Fibroblast of skin of left biceps (primary cell): Measurements from ENCODE around the gene SAP30BP.

Source experiments
- DNase-seq, 2 experiments: peaks; one replicate each; pipeline ENCODE4 v3.0.0-alpha.2; 2013; ENCODE audit warnings: low read depth in 2 of 2

SAP30BP gene

DNA sequence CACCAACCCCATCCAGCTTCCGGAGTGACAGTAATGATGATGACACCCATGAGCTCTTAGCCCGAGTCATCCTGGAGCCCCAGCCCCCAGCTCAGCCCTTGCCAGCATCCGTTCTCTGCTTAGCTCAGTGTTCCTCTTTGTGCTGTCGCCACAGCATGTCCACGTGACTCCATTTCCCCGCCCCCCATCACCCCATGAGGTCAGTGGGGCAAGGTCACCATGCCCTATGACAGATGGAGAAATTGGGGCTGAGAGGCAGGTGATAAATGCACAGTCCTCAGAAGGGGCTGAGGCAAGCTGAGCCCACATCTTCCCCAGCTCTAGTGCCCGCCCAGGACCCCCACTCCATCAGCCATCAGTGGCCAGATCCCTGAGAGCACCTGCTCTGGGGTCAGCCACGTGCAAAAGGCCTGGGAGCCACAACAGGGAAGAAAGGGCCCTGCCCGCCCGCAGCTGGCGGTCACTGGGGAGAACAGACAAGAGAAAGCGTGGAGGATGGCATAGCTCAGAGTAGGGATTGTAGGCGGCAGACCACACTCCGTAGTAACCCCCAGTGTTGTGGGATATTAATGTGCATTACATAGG, 71.2 kb downstream of the SAP30BP start:
- DNase-seq: no peak

GRCh38 chr17:75739174-75739573, 72.0 kb downstream of the SAP30BP start:
- no peak for DNase-seq

GRCh38 chr17:75739801-75740200, 72.7 kb downstream of the SAP30BP start:
- DNase-seq: no peak

GRCh38 chr17:75740215-75740614, 73.1 kb downstream of the SAP30BP start:
- no peak for DNase-seq

GRCh38 chr17:75740631-75741077, 73.5 kb downstream of the SAP30BP start:
- DNase-seq: no peak

DNA sequence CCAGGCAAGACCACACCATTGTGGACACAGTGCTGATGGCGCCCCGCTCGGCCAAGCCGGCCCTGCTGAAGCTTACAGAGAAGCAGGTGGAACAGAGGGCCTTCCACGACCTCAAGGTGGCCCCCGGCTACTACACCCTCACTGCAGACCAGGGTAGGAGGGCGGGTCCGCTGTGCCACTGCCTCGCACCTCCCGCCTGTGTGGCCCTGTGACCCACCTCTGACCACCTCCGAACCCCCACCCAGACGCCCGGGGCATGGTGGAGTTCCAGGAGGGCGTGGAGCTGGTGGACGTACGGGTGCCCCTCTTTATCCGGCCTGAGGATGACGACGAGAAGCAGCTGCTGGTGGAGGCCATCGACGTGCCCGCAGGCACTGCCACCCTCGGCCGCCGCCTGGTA, 75.2 kb downstream of the SAP30BP start:
- no peak for DNase-seq

GRCh38 chr17:75743625-75744206, 76.6 kb downstream of the SAP30BP start:
- DNase-seq: no peak

- DNase-seq: no peak
Measured at GRCh38 chr17:75748706-75749105, 81.6 kb downstream of the SAP30BP start.

- DNase-seq: no peak
Measured at GRCh38 chr17:75749545-75750389, 82.6 kb downstream of the SAP30BP start.

- no peak for DNase-seq
Measured at GRCh38 chr17:75750661-75751423, 83.7 kb downstream of the SAP30BP start.

DNA sequence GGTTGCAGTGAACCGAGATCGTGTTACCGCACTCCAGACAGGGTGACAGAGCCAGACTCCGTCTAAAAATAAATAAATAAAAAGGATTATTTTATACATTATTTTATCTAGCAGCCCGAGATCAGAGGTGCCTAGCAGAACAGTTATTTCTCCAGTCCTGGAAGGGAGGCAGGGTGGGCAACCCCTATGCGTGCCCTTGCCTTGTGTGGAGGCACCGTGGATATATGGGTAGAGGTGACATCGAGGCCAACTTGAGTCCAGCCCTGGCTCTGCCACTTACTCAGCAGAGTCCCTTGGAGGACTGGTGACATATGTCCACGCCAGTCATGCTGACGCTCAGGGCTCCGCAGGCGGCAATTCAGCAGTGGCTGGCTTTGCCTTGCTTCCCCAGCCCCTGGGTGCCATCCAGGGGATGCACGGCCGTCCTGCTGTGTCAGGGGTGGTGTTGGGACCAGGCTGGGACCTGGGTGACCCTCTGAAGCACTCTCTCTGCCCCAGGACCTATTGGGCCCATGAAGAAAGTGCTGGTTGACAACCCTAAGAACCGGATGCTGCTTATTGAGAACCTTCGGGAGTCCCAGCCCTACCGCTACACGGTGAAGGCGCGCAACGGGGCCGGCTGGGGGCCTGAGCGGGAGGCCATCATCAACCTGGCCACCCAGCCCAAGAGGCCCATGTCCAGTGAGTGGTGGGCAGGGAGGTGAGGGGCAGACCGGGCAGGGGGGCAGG, 84.7 kb downstream of the SAP30BP start:
- no peak for DNase-seq

DNA sequence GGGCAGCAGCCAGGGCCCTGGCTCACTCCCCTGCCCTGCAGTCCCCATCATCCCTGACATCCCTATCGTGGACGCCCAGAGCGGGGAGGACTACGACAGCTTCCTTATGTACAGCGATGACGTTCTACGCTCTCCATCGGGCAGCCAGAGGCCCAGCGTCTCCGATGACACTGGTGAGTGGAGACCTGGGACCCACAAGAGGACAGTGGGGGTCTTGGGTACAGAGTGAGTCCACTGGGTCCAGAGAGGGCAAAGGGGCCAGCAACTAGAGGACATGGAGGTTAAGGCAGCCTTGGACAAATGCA, 85.2 kb downstream of the SAP30BP start:
- DNase-seq: no peak

DNA sequence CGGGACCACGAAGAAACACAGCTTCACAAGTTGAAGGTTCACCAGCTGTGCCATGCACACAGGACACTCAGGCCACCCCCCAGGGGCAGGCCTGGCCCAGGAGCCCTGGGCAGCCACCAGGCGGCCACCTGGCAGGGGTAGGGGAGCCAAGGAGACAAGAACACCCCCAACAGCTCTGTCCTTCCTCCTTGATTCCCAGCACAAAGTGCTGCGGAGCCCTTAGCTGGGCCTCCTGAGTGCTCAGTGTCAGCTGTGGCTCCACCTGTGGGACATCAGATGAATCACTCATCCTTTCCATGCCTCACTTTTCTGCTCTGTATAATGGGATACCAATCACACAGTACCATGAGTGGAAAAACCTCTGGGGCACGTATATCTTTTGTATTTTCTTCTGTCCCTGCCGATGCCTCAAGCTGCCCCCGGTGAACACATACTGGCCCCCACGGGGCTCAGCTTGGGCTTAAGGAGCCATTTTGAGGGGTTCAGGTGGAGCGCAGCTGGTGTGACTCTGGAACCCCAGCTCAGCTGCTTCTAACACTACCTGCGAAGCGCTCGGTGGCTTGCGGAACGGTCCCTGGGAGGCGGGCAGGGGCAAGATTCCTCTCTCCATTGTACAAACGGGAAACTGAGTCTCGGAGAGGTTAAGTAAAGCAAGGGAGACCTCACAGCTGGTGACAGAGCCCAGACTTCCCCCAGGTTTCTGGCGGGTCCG, 85.8 kb downstream of the SAP30BP start:
- no peak for DNase-seq

DNA sequence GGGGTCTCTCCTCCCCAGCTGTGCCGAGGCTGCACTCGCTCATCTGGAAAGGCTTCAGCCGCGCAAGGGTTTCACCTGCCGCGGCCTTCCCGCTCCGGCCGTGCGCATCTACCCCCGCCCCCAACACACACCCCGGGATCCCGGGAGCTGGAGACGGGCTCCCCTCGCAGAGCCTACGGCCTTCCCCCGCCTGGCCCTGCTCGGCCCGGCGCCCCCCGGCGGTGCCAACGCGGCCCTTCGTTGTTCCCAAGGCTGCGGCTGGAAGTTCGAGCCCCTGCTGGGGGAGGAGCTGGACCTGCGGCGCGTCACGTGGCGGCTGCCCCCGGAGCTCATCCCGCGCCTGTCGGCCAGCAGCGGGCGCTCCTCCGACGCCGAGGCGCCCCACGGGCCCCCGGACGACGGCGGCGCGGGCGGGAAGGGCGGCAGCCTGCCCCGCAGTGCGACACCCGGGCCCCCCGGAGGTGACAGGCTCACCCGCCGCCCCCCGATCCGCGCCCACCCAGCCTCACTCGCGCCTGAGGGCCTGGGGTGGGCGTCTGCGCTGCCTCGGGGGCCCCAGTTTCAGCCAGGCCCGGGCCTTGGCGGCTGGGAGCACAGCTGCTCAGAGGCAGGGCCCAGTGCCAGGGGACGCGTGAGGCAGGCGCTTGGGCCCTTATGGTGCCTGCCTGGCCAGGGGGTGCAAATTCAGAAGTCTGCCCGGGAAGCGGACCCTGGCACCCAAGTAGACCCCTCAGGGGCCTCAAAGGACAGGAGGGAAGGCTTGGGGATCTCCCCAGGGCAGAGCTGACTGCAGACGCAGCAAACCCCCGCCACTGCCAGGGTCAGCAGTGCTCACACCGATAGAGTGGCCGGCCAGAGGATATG, 86.6 kb downstream of the SAP30BP start:
- DNase-seq: no peak

- DNase-seq: no peak
Measured at GRCh38 chr17:75754378-75755204, 87.5 kb downstream of the SAP30BP start.

GRCh38 chr17:75755205-75755901, 88.2 kb downstream of the SAP30BP start:
- no peak for DNase-seq

GRCh38 chr17:75755990-75756389, 88.9 kb downstream of the SAP30BP start:
- no peak for DNase-seq

GRCh38 chr17:75756451-75757085, 89.4 kb downstream of the SAP30BP start:
- no peak for DNase-seq
